K562 (cell line): ENCODE results near the gene EME1. TPM values are rescaled to one million over a fixed set of nuclear protein-coding genes. Genes with fewer than 3 reads are reported as not detected.

ENCODE experiments used
- CHD4 ChIP-seq: fragments of 200-600 bp; sonication (generic); IDR thresholded peaks from 3 replicates; pipeline ENCODE4 v1.6.1; 2012; ENCODE audit warnings: low read depth, mild to moderate bottlenecking, mixed read lengths, low read length, inconsistent platforms; ENCODE audit not compliant: insufficient read depth, insufficient replicate concordance, poor library complexity, severe bottlenecking
- FOSL1 ChIP-seq: fragments of 200-800 bp; sonication (Bioruptor generic); conservative IDR thresholded peaks from 2 replicates; pipeline ENCODE4 v1.6.1; 2016; ENCODE audit warnings: missing genetic modification characterization, missing compliant biosample characterization
- GTF2E2 ChIP-seq: fragments of 200-800 bp; sonication (Bioruptor generic); IDR thresholded peaks from 2 replicates; pipeline ENCODE4 v1.6.1; 2016; ENCODE audit warnings: missing genetic modification characterization, missing compliant biosample characterization
- HMG20B ChIP-seq: fragments of 250-450 bp; sonication (Bioruptor Pico); IDR thresholded peaks from 2 replicates; pipeline ENCODE4 v1.5.0; 2021; ENCODE audit warnings: mild to moderate bottlenecking
- MAX ChIP-seq: sonication (generic); formaldehyde crosslinking; IDR thresholded peaks from 2 replicates; pipeline ENCODE4 v1.9.0; 2022; ENCODE audit warnings: mild to moderate bottlenecking, missing genetic modification reagents
- MBD2 ChIP-seq: sonication (generic); IDR thresholded peaks from 2 replicates; pipeline ENCODE4 v1.6.1; 2016; ENCODE audit warnings: low read depth, borderline replicate concordance
- MTF1 ChIP-seq: fragments of 250-450 bp; sonication (Bioruptor Pico); IDR thresholded peaks from 2 replicates; pipeline ENCODE4 v1.9.0; 2021; ENCODE audit warnings: moderate library complexity, mild to moderate bottlenecking, inconsistent platforms, borderline replicate concordance
- MXD1 ChIP-seq: fragments of 250-450 bp; sonication (Bioruptor Pico); IDR thresholded peaks from 2 replicates; pipeline ENCODE4 v1.8.0; 2021; ENCODE audit warnings: borderline replicate concordance, mild to moderate bottlenecking, moderate library complexity; ENCODE audit not compliant: poor library complexity, severe bottlenecking
- MXI1 ChIP-seq: IDR thresholded peaks from 2 replicates; pipeline ENCODE4 v1.6.1; 2011; ENCODE audit warnings: low read depth, mild to moderate bottlenecking, improper control_type of control experiment, low read length
- NFRKB ChIP-seq: fragments of 450-650 bp; IDR thresholded peaks from 2 replicates; pipeline ENCODE4 v1.6.1; 2016; ENCODE audit warnings: low read depth
- NR4A1 ChIP-seq, 2 experiments: fragments of 250-450 bp in 1 of 2; fragments of 450-650 bp in 1 of 2; sonication (Bioruptor Pico) in 1 of 2; IDR thresholded peaks; 2 replicates each; pipeline versions ENCODE4 v1.4.0 to v1.6.1; 2016 to 2020; ENCODE audit warnings: mild to moderate bottlenecking in 2 of 2, missing compliant biosample characterization in 1 of 2, missing genetic modification characterization in 1 of 2, moderate library complexity in 1 of 2
- POLR2G ChIP-seq: fragments of 200-400 bp; formaldehyde crosslinking; IDR thresholded peaks from 2 replicates; pipeline ENCODE4 v1.6.1; 2017; ENCODE audit warnings: low read depth, mild to moderate bottlenecking, antibody characterized with exemption, low read length, moderate library complexity
- SMAD4 ChIP-seq: fragments of 250-450 bp; sonication (Bioruptor Pico); conservative IDR thresholded peaks from 2 replicates; pipeline ENCODE4 v1.8.0; 2021; ENCODE audit warnings: inconsistent platforms, mild to moderate bottlenecking, moderate library complexity
- SUPT5H ChIP-seq: fragments of 450-650 bp; IDR thresholded peaks from 2 replicates; pipeline ENCODE4 v1.6.1; 2016
- ZFX ChIP-seq: sonication (generic); formaldehyde crosslinking; IDR thresholded peaks from 2 replicates; pipeline ENCODE4 v1.8.0; 2022; ENCODE audit warnings: mild to moderate bottlenecking, missing genetic modification reagents, moderate library complexity
- ZNF24 ChIP-seq: fragments of 450-650 bp; IDR thresholded peaks from 2 replicates; pipeline ENCODE4 v1.6.1; 2016
- ZNF282 ChIP-seq: sonication (generic); formaldehyde crosslinking; IDR thresholded peaks from 2 replicates; pipeline ENCODE4 v1.8.1; 2023; ENCODE audit warnings: missing genetic modification reagents
- ZNF395 ChIP-seq: fragments of 200-800 bp; sonication (Bioruptor generic); IDR thresholded peaks from 2 replicates; pipeline ENCODE4 v1.6.1; 2017; ENCODE audit warnings: missing genetic modification characterization, missing compliant biosample characterization
- ZNF766 ChIP-seq: fragments of 200-800 bp; sonication (Bioruptor generic); conservative IDR thresholded peaks from 2 replicates; pipeline ENCODE4 v1.6.1; 2016; ENCODE audit warnings: missing genetic modification characterization, missing compliant biosample characterization
- polyA plus RNA-seq, 8 experiments: library from polyadenylated mRNA; depleted of rRNA in 4 of 8; stranded (reverse) in 5 of 8; unstranded in 3 of 8; fragments of >200 nt; fragmentation: Nextera tagmentation in 2 of 8; fragmentation: Illumina TruSeq in 1 of 8; extraction: Ambion mirVana in 2 of 8; extraction: Trizol in 1 of 8; gene quantifications; 2 replicates each; pipeline versions ENCODE4 v1.2.1 to v1.2.3, GENCODE V29; 2011 to 2014; ENCODE audit warnings: inconsistent platforms in 1 of 8, missing spikeins in 1 of 8
- total RNA-seq, 7 experiments: library from RNA; depleted of rRNA in 6 of 7; stranded (reverse); fragments of >200 nt in 6 of 7; fragmentation: Illumina TruSeq in 2 of 7; extraction: Trizol in 2 of 7; gene quantifications; 2 replicates each; pipeline versions ENCODE4 v1.2.1 to v1.2.3, GENCODE V29; 2011 to 2021; ENCODE audit warnings: low replicate concordance in 1 of 7
- TF ChIP-seq, protein P1 (sequence below): sonication (generic); formaldehyde crosslinking; IDR thresholded peaks from 2 replicates; pipeline ENCODE4 v1.8.0; 2022; ENCODE audit warnings: mild to moderate bottlenecking, missing genetic modification reagents, borderline replicate concordance
- TF ChIP-seq, protein P2 (sequence below): sonication (generic); formaldehyde crosslinking; IDR thresholded peaks from 2 replicates; pipeline ENCODE4 v1.8.0; 2023; ENCODE audit warnings: mild to moderate bottlenecking, missing genetic modification reagents

The EME1 gene
- total and polyA plus RNA-seq, 9 of the 15 experiments (the other 6 are each of a cell fraction or from before 2014, with no cell fraction given), result 14.6 to 44.1 (median 24.0) TPM

- TF ChIP-seq ZNF395 (CRISPR knock-in tag), result no peak; the same call in 1 of the 2 replicates
- TF ChIP-seq ZNF766 (CRISPR knock-in tag), result peak; percentile 73; the same call in 1 of the 2 replicates
- TF ChIP-seq MXD1 (CRISPR knock-in tag), result peak; percentile 42
- peak; percentile 98 for TF ChIP-seq SUPT5H
- peak; percentile 82; the same call in 1 of the 2 replicates for TF ChIP-seq NR4A1 (CRISPR knock-in tag; IDR thresholded peaks at IDR 0.05)
- peak; percentile 68; the same call in 1 of the 2 replicates for TF ChIP-seq NR4A1 (tag; IDR thresholded peaks at IDR 0.05)
- TF ChIP-seq ZFX, result peak; percentile 94
- 0 out of 2 replicates have a peak, but pooled peaks have one; percentile 11 for TF ChIP-seq ZNF24
- TF ChIP-seq, protein P1, sequence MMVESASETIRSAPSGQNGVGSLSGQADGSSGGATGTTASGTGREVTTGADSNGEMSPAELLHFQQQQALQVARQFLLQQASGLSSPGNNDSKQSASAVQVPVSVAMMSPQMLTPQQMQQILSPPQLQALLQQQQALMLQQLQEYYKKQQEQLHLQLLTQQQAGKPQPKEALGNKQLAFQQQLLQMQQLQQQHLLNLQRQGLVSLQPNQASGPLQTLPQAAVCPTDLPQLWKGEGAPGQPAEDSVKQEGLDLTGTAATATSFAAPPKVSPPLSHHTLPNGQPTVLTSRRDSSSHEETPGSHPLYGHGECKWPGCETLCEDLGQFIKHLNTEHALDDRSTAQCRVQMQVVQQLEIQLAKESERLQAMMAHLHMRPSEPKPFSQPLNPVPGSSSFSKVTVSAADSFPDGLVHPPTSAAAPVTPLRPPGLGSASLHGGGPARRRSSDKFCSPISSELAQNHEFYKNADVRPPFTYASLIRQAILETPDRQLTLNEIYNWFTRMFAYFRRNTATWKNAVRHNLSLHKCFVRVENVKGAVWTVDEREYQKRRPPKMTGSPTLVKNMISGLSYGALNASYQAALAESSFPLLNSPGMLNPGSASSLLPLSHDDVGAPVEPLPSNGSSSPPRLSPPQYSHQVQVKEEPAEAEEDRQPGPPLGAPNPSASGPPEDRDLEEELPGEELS (CRISPR knock-in tag), result 0 out of 2 replicates have a peak, but pooled peaks have one; percentile 39
- TF ChIP-seq MBD2, result peak; percentile 85
- 0 out of 2 replicates have a peak, but pooled peaks have one; percentile 48 for TF ChIP-seq FOSL1
- peak; percentile 95 for TF ChIP-seq GTF2E2 (tag)
- TF ChIP-seq CHD4, result no peak
- peak; percentile 74 for TF ChIP-seq MXI1
- TF ChIP-seq POLR2G, result peak; percentile 95
- no peak for TF ChIP-seq ZNF282
- TF ChIP-seq MTF1 (CRISPR knock-in tag), result no peak
- TF ChIP-seq, protein P2, sequence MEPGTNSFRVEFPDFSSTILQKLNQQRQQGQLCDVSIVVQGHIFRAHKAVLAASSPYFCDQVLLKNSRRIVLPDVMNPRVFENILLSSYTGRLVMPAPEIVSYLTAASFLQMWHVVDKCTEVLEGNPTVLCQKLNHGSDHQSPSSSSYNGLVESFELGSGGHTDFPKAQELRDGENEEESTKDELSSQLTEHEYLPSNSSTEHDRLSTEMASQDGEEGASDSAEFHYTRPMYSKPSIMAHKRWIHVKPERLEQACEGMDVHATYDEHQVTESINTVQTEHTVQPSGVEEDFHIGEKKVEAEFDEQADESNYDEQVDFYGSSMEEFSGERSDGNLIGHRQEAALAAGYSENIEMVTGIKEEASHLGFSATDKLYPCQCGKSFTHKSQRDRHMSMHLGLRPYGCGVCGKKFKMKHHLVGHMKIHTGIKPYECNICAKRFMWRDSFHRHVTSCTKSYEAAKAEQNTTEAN (CRISPR knock-in tag), result peak; percentile 90; the same call in 1 of the 2 replicates
- TF ChIP-seq MAX, result peak; percentile 96
- TF ChIP-seq SMAD4, result peak; percentile 64; the same call in 1 of the 2 replicates
- peak; percentile 98 for TF ChIP-seq NFRKB
- no peak for TF ChIP-seq HMG20B (CRISPR knock-in tag)
Observed at GRCh38 chr17:50372758-50373556, at the start of gene EME1, which contains the start of gene MRPL27 (continued).
